Neuronal stem cell (in vitro differentiated cells): ENCODE measurements around the gene MACC1.
A peak's percentile ranks its signal among the peaks of the same experiment; 100 is the strongest.

Experiments used
- DNase-seq: peaks from one replicate; pipeline ENCODE4 v3.0.0-alpha.2; 2013; ENCODE audit warnings: low spot score
- H2AFZ ChIP-seq: one replicate; pipeline ENCODE4 v1.6.1; 2013; ENCODE audit warnings: mild to moderate bottlenecking, low read length, inconsistent platforms
- H2AK5ac ChIP-seq: 2 replicates; pipeline ENCODE4 v1.6.1; 2013; ENCODE audit warnings: low read depth, mild to moderate bottlenecking, inconsistent platforms, low read length, moderate library complexity, mixed read lengths
- H2BK120ac ChIP-seq: 2 replicates; pipeline ENCODE4 v1.6.1; 2013; ENCODE audit warnings: low read depth, mild to moderate bottlenecking, inconsistent platforms, low read length, moderate library complexity, mixed read lengths
- H2BK12ac ChIP-seq: one replicate; pipeline ENCODE4 v1.6.1; 2013; ENCODE audit warnings: low read length, inconsistent platforms
- H2BK15ac ChIP-seq: 2 replicates; pipeline ENCODE4 v1.6.1; 2013; ENCODE audit warnings: mild to moderate bottlenecking, low read length, inconsistent platforms, mixed read lengths
- H2BK5ac ChIP-seq: one replicate; pipeline ENCODE4 v1.6.1; 2013; ENCODE audit warnings: inconsistent platforms, mild to moderate bottlenecking, low read length, moderate library complexity
- H3K14ac ChIP-seq: one replicate; pipeline ENCODE4 v1.6.1; 2013; ENCODE audit warnings: low read length, inconsistent platforms
- H3K18ac ChIP-seq: 2 replicates; pipeline ENCODE4 v1.6.1; 2013; ENCODE audit warnings: low read length, inconsistent platforms
- H3K23ac ChIP-seq: 2 replicates; pipeline ENCODE4 v1.6.1; 2013; ENCODE audit warnings: low read depth, mild to moderate bottlenecking, mixed read lengths, low read length, inconsistent platforms; ENCODE audit not compliant: poor library complexity
- H3K27ac ChIP-seq: replicated peaks from 3 replicates; pipeline ENCODE4 v1.5.1; 2013; ENCODE audit warnings: low read length, inconsistent platforms
- H3K27me3 ChIP-seq, 3 experiments: 2 replicates each; pipeline ENCODE4 v1.6.1; 2013; ENCODE audit warnings: low read length in 3 of 3, mild to moderate bottlenecking in 2 of 3, inconsistent platforms in 1 of 3, low read depth in 1 of 3, mixed read lengths in 1 of 3, moderate library complexity in 1 of 3; ENCODE audit not compliant: control insufficient read depth in 3 of 3, insufficient read depth in 3 of 3
- H3K36me3 ChIP-seq, 2 donors: replicated peaks in 1 of 2; 2 replicates each; pipeline ENCODE4 v1.6.1; 2013; ENCODE audit warnings: low read length in 2 of 2; ENCODE audit not compliant: control insufficient read depth in 2 of 2, insufficient read depth in 2 of 2
- H3K4ac ChIP-seq: 2 replicates; pipeline ENCODE4 v1.6.1; 2013; ENCODE audit warnings: inconsistent platforms, mild to moderate bottlenecking, low read length, moderate library complexity
- H3K4me1 ChIP-seq, 2 donors: 1 replicate in 1 of 2; 2 replicates in 1 of 2; pipeline ENCODE4 v1.6.1; 2013; ENCODE audit warnings: low read length in 2 of 2, low read depth in 1 of 2; ENCODE audit not compliant: control insufficient read depth in 2 of 2, insufficient read depth in 1 of 2
- H3K4me2 ChIP-seq: one replicate; pipeline ENCODE4 v1.6.1; 2013; ENCODE audit warnings: mild to moderate bottlenecking, low read length, inconsistent platforms; ENCODE audit not compliant: insufficient read depth, poor library complexity, severe bottlenecking
- H3K4me3 ChIP-seq, 2 donors: 2 replicates each; pipeline ENCODE4 v1.5.1; 2013; ENCODE audit warnings: low read length in 2 of 2, mild to moderate bottlenecking in 2 of 2, inconsistent platforms in 1 of 2, moderate library complexity in 1 of 2
- H3K79me1 ChIP-seq: one replicate; pipeline ENCODE4 v1.6.1; 2013; ENCODE audit warnings: low read depth, mild to moderate bottlenecking, inconsistent platforms, low read length, moderate library complexity
- H3K9ac ChIP-seq: one replicate; pipeline ENCODE4 v1.6.1; 2013; ENCODE audit warnings: mild to moderate bottlenecking, low read depth, low read length, inconsistent platforms; ENCODE audit not compliant: poor library complexity
- H3K9me3 ChIP-seq, 2 donors: replicated peaks in 1 of 2; 2 replicates each; pipeline versions ENCODE3 to v1.6.1; 2013; ENCODE audit warnings: low read length in 2 of 2, mild to moderate bottlenecking in 2 of 2, inconsistent platforms in 1 of 2, low read depth in 1 of 2, mixed read lengths in 1 of 2, moderate library complexity in 1 of 2; ENCODE audit not compliant: control insufficient read depth in 2 of 2, insufficient read depth in 1 of 2
- H4K8ac ChIP-seq: one replicate; pipeline ENCODE4 v1.6.1; 2013; ENCODE audit warnings: low read depth, mild to moderate bottlenecking, inconsistent platforms, low read length, moderate library complexity
- H4K91ac ChIP-seq: one replicate; pipeline ENCODE4 v1.6.1; 2013; ENCODE audit warnings: low read length, low read depth, mild to moderate bottlenecking, inconsistent platforms; ENCODE audit not compliant: poor library complexity
- WGBS, 2 donors: extraction: QIAGEN DNeasy Blood & Tissue Kit; methylation state at CpG; one replicate each; pipeline ENCODE4 v1.1.7; 2013; ENCODE audit warnings: missing lambda C conversion rate in 2 of 2, mixed read lengths in 1 of 2; ENCODE audit not compliant: insufficient read length in 2 of 2, insufficient replicate concordance in 1 of 2; ENCODE audit errors: extremely low coverage in 2 of 2; 5-methylcytosine and 5-hydroxymethylcytosine counted together

MACC1 gene

GRCh38 chr7:20200361-20200760 is 16.8 kb downstream of the MACC1 start:
- Histone ChIP-seq H3K36me3 (no peaks in the 10 kb centered on the region), H3K9ac (no peak overlapping the region), H3K14ac (no peak overlapping the region), H2BK15ac (no peak overlapping the region), H3K4ac (no peak overlapping the region), H3K79me1 (no peaks in the 10 kb centered on the region), H4K8ac (no peak overlapping the region), H3K4me3 (no peak overlapping the region), H3K9me3 (no peaks in the 10 kb centered on the region), H3K27ac (no peak overlapping the region), H3K18ac (no peak overlapping the region), H2BK120ac (no peak overlapping the region), H2AK5ac (no peak overlapping the region), H3K23ac (no peak overlapping the region), H3K27me3 (no peaks in the 10 kb centered on the region), H2BK5ac (no peak overlapping the region), H4K91ac (no peak overlapping the region), H3K4me2 (no peak overlapping the region), H2BK12ac (no peak overlapping the region), H3K4me1 (peaks cover 2 to 22% of the 10 kb centered on the region in 2 donors), H2AFZ (no peak overlapping the region)
- WGBS, 2 donors: no CpG with 5 or more reads among the region's 3 CpGs
- DNase-seq: no peak

- Histone ChIP-seq H3K4me1 (peaks cover 2 to 26% of the 10 kb centered on the region in 2 donors), H3K27me3 (no peaks in the 10 kb centered on the region), H2BK12ac (no peak overlapping the region), H2BK15ac (no peak overlapping the region), H2BK5ac (no peak overlapping the region), H3K79me1 (no peaks in the 10 kb centered on the region), H3K4me2 (no peak overlapping the region), H3K9ac (no peak overlapping the region), H2BK120ac (no peak overlapping the region), H3K23ac (no peak overlapping the region), H4K91ac (no peak overlapping the region), H4K8ac (no peak overlapping the region), H2AK5ac (no peak overlapping the region), H3K4ac (no peak overlapping the region), H2AFZ (peak overlapping the region; percentile 9), H3K4me3 (no peak overlapping the region), H3K27ac (no peak overlapping the region), H3K18ac (no peak overlapping the region), H3K9me3 (no peaks in the 10 kb centered on the region), H3K36me3 (no peaks in the 10 kb centered on the region), H3K14ac (no peak overlapping the region)
- WGBS, 2 donors: no CpG with 5 or more reads among the region's 2 CpGs
- no peak for DNase-seq
Measured at GRCh38 chr7:20199015-20199737, 18.0 kb downstream of the MACC1 start.

- no peak overlapping the region for H2AFZ ChIP-seq
- no peak overlapping the region for H2BK120ac ChIP-seq
- no CpG with 5 or more reads among the region's 1 CpG for WGBS, 2 donors
- no peak overlapping the region for H3K14ac ChIP-seq
- no peak overlapping the region for H3K23ac ChIP-seq
- H4K91ac ChIP-seq: no peak overlapping the region
- H3K9ac ChIP-seq: no peak overlapping the region
- no peak for DNase-seq
- H3K27ac ChIP-seq: no peak overlapping the region
- H3K27me3 ChIP-seq: no peaks in the 10 kb centered on the region
- H2BK12ac ChIP-seq: no peak overlapping the region
- no peak overlapping the region for H3K4ac ChIP-seq
- no peaks in the 10 kb centered on the region for H3K79me1 ChIP-seq
- no peak overlapping the region for H4K8ac ChIP-seq
- H2BK5ac ChIP-seq: no peak overlapping the region
- H3K4me1 ChIP-seq: peaks cover 1 to 26% of the 10 kb centered on the region in 2 donors
- no peak overlapping the region for H2BK15ac ChIP-seq
- no peak overlapping the region for H3K18ac ChIP-seq
- H3K36me3 ChIP-seq: no peaks in the 10 kb centered on the region
- H3K4me3 ChIP-seq: no peak overlapping the region
- H2AK5ac ChIP-seq: no peak overlapping the region
- H3K4me2 ChIP-seq: no peak overlapping the region
- no peaks in the 10 kb centered on the region for H3K9me3 ChIP-seq
Measured at GRCh38 chr7:20198260-20198659, 18.9 kb downstream of the MACC1 start.

GRCh38 chr7:20197837-20198236 is 19.3 kb downstream of the MACC1 start:
- Histone ChIP-seq H3K18ac (no peak overlapping the region), H3K27me3 (no peaks in the 10 kb centered on the region), H3K36me3 (no peaks in the 10 kb centered on the region), H4K8ac (no peak overlapping the region), H3K4me1 (peaks cover 0 to 26% of the 10 kb centered on the region in 2 donors), H3K23ac (no peak overlapping the region), H3K4me3 (no peak overlapping the region), H3K4ac (no peak overlapping the region), H3K4me2 (no peak overlapping the region), H3K14ac (no peak overlapping the region), H2AFZ (no peak overlapping the region), H2BK15ac (no peak overlapping the region), H2AK5ac (no peak overlapping the region), H4K91ac (no peak overlapping the region), H2BK120ac (no peak overlapping the region), H3K27ac (no peak overlapping the region), H3K9ac (no peak overlapping the region), H2BK5ac (no peak overlapping the region), H3K9me3 (no peaks in the 10 kb centered on the region), H3K79me1 (no peaks in the 10 kb centered on the region), H2BK12ac (no peak overlapping the region)
- no peak for DNase-seq
